Glomerular endothelial cell (primary cell): Measurements from ENCODE around the gene OR8J3. TPM values are rescaled to one million over a fixed set of nuclear protein-coding genes. Genes with fewer than 3 reads are reported as not detected.
"Not testable (repeated sequence)": the region's sequence is repeated elsewhere in the genome, so short reads cannot be mapped to it uniquely, and the experiment has no call there.

Experiments
- DNase-seq: peaks from one replicate; pipeline ENCODE4 v3.0.0-alpha.2; 2011; ENCODE audit warnings: low read depth, low spot score; ENCODE audit errors: extremely low read depth
- total RNA-seq: library from RNA; depleted of rRNA; stranded (reverse); fragments of >200 nt; gene quantifications from 2 replicates; pipeline ENCODE4 v1.2.3, GENCODE V29; 2015

The OR8J3 gene
- total RNA-seq, result not detected in 2 replicates

- no peak for DNase-seq
Observed at GRCh38 chr11:56140151-56140661, at the start of gene OR8J3. Gene OR8J3, minus strand, starts transcription at chr11:56140201. Its CDS starts 2,483 bp downstream, at chr11:56137718.

- no peak for DNase-seq
Observed at GRCh38 chr11:56188602-56189001, 48.6 kb upstream of the OR8J3 start.

GRCh38 chr11:56183459-56183858, 43.5 kb upstream of the OR8J3 start:
- DNase-seq, result no peak

- no peak for DNase-seq
Observed at GRCh38 chr11:56176318-56176717, 36.3 kb upstream of the OR8J3 start, which contains the start of gene OR5J2. Gene OR5J2, plus strand, starts transcription at chr11:56176618. Its CDS starts 0 bp downstream, at chr11:56176618.

- DNase-seq, result no peak
Observed at GRCh38 chr11:56172256-56172830, 32.3 kb upstream of the OR8J3 start.

- DNase-seq, result no peak
Observed at GRCh38 chr11:56163804-56164203, 23.8 kb upstream of the OR8J3 start.

- no peak for DNase-seq
Observed at GRCh38 chr11:56160217-56160616, 20.2 kb upstream of the OR8J3 start, which contains the start of gene OR8K5. Gene OR8K5, minus strand, starts transcription at chr11:56160317. Its CDS starts 0 bp downstream, at chr11:56160317.

GRCh38 chr11:56152333-56152732, 12.3 kb upstream of the OR8J3 start:
- DNase-seq, result no peak

GRCh38 chr11:56151376-56151775, 11.4 kb upstream of the OR8J3 start:
- DNase-seq, result no peak

GRCh38 chr11:56143681-56144080, 3.7 kb upstream of the OR8J3 start:
- not testable (repeated sequence) for DNase-seq

- no peak for DNase-seq
Observed at GRCh38 chr11:56122073-56122472, 17.9 kb downstream of the OR8J3 start, which contains the start of gene OR8H3. Gene OR8H3, plus strand, starts transcription at chr11:56122373. Its CDS starts 0 bp downstream, at chr11:56122373.

GRCh38 chr11:56103210-56103737, 36.7 kb downstream of the OR8J3 start, which contains the start of gene OR8H2:
Gene OR8H2, plus strand, starts transcription at chr11:56103687. Its CDS starts 1,356 bp downstream, at chr11:56105043.
- DNase-seq, result no peak

GRCh38 chr11:56093008-56093407, 47.0 kb downstream of the OR8J3 start, which contains the start of gene OR8I2:
Gene OR8I2, plus strand, starts transcription at chr11:56093308. Its CDS starts 0 bp downstream, at chr11:56093308.
- DNase-seq, result no peak

- DNase-seq, result no peak
Observed at GRCh38 chr11:56089697-56090096, 50.3 kb downstream of the OR8J3 start.

Other genes with a start within 250 kb of the OR8J3 start
- not detected in 2 replicates for gene OR5W2, start 225.6 kb downstream of the OR8J3 start, total RNA-seq
- not detected in 2 replicates for gene OR5I1, start 203.8 kb downstream of the OR8J3 start, total RNA-seq
- not detected in 2 replicates for gene OR10AG1, start 170.3 kb downstream of the OR8J3 start, total RNA-seq
- not detected in 2 replicates for gene OR5F1, start 145.6 kb downstream of the OR8J3 start, total RNA-seq
- not detected in 2 replicates for gene OR5AS1, start 112.5 kb downstream of the OR8J3 start, total RNA-seq
- gene OR8I2, start 46.9 kb downstream of the OR8J3 start, total RNA-seq, result not detected in 2 replicates
- not detected in 2 replicates for gene OR8H2, start 36.5 kb downstream of the OR8J3 start, total RNA-seq
- not detected in 2 replicates for gene OR8H3, start 17.8 kb downstream of the OR8J3 start, total RNA-seq
- gene OR8K5, start 20.1 kb upstream of the OR8J3 start, total RNA-seq, result not detected in 2 replicates
- gene OR5J2, start 36.4 kb upstream of the OR8J3 start, total RNA-seq, result not detected in 2 replicates
- gene OR5T2, start 94.1 kb upstream of the OR8J3 start, total RNA-seq, result not detected in 2 replicates
- not detected in 2 replicates for gene OR5T3, start 112.1 kb upstream of the OR8J3 start, total RNA-seq
- gene OR5T1, start 134.0 kb upstream of the OR8J3 start, total RNA-seq, result not detected in 2 replicates
- not detected in 2 replicates for gene OR8H1, start 152.1 kb upstream of the OR8J3 start, total RNA-seq
- gene OR8K3, start 174.9 kb upstream of the OR8J3 start, total RNA-seq, result not detected in 2 replicates
- not detected in 2 replicates for gene OR8K1, start 205.8 kb upstream of the OR8J3 start, total RNA-seq
- not detected in 2 replicates for gene OR8J1, start 214.1 kb upstream of the OR8J3 start, total RNA-seq
- gene OR8U1, start 235.4 kb upstream of the OR8J3 start, total RNA-seq, result not detected in 2 replicates